Tongue (tissue), 2 donors: ENCODE measurements around the gene CYB5R4. TPM values are rescaled to one million over a fixed set of nuclear protein-coding genes. Genes with fewer than 3 reads are reported as not detected.

Source experiments
- DNase-seq: peaks from one replicate; pipeline ENCODE4 v3.0.0-alpha.2; 2015
- total RNA-seq: library from RNA; depleted of rRNA; stranded (reverse); fragments of >200 nt; gene quantifications from one replicate; pipeline ENCODE4 v1.2.3, GENCODE V29; 2014

The CYB5R4 gene
- total RNA-seq, 1 donor from 2014 or later, result 14.6 TPM

GRCh38 chr6:83985715-83986114 is 126.2 kb downstream of the CYB5R4 start:
- DNase-seq, result no peak

- DNase-seq, result no peak
These were observed 138.6 kb downstream of the CYB5R4 start for GRCh38 chr6:83998021-83998584.

- no peak for DNase-seq
These were observed 141.6 kb downstream of the CYB5R4 start for GRCh38 chr6:84001119-84001518.

- no peak for DNase-seq
These were observed 142.7 kb downstream of the CYB5R4 start for GRCh38 chr6:84002226-84002625.

- DNase-seq, result no peak
These were observed 143.6 kb downstream of the CYB5R4 start for GRCh38 chr6:84003131-84003530.

- DNase-seq, result no peak
These were observed 144.2 kb downstream of the CYB5R4 start for GRCh38 chr6:84003654-84004053.

GRCh38 chr6:84007871-84008270 is 148.4 kb downstream of the CYB5R4 start:
- no peak for DNase-seq

GRCh38 chr6:84013354-84013753 is 153.9 kb downstream of the CYB5R4 start:
- DNase-seq, result no peak

- DNase-seq, result no peak
These were observed 154.4 kb downstream of the CYB5R4 start for GRCh38 chr6:84013931-84014330.

- DNase-seq, result no peak
These were observed 156.5 kb downstream of the CYB5R4 start for GRCh38 chr6:84016029-84016428.

Other genes with a start within 250 kb of the CYB5R4 start
- gene SNAP91, start 150.6 kb upstream of the CYB5R4 start, total RNA-seq, result 2.9 TPM
- not detected for gene RIPPLY2, start 6.3 kb upstream of the CYB5R4 start, total RNA-seq
- gene MRAP2, start 174.1 kb downstream of the CYB5R4 start, total RNA-seq, result 32.9 TPM